CD14-positive monocyte (primary cell): Measurements from ENCODE around the gene RPS13. TPM values are rescaled to one million over a fixed set of nuclear protein-coding genes. Genes with fewer than 3 reads are reported as not detected.
A peak's percentile ranks its signal among the peaks of the same experiment; 100 is the strongest.

Experiments
- DNase-seq, 3 donors: peaks; one replicate each; pipeline ENCODE4 v3.0.0-alpha.2; 2011 to 2022
- H2AFZ ChIP-seq: 2 replicates; pipeline ENCODE4 v1.6.0; 2012; ENCODE audit warnings: mild to moderate bottlenecking, low read depth, low read length, inconsistent platforms; ENCODE audit not compliant: insufficient read depth, poor library complexity, severe bottlenecking
- H3K27ac ChIP-seq, 2 donors: 1 replicate in 1 of 2; 2 replicates in 1 of 2; pipeline ENCODE4 v1.5.1; 2012 to 2013; ENCODE audit warnings: low read length in 2 of 2, control low read depth in 1 of 2, inconsistent platforms in 1 of 2, low read depth in 1 of 2, mild to moderate bottlenecking in 1 of 2
- H3K27me3 ChIP-seq, 2 donors: one replicate each; pipeline versions ENCODE4 v1.6.0 to v1.6.1; 2011 to 2013; ENCODE audit warnings: low read length in 2 of 2; ENCODE audit not compliant: control insufficient read depth in 2 of 2, insufficient read depth in 2 of 2
- H3K36me3 ChIP-seq, 2 donors: replicated peaks in 1 of 2; 1 replicate in 1 of 2; 2 replicates in 1 of 2; pipeline versions ENCODE4 v1.5.1 to v1.6.1; 2012 to 2013; ENCODE audit warnings: low read length in 2 of 2, control low read depth in 1 of 2, inconsistent platforms in 1 of 2, mild to moderate bottlenecking in 1 of 2; ENCODE audit not compliant: insufficient read depth in 2 of 2, control insufficient read depth in 1 of 2
- H3K4me1 ChIP-seq, 2 donors: 1 replicate in 1 of 2; 2 replicates in 1 of 2; pipeline versions ENCODE4 v1.5.1 to v1.6.1; 2012 to 2013; ENCODE audit warnings: low read length in 2 of 2, control low read depth in 1 of 2, inconsistent platforms in 1 of 2, mild to moderate bottlenecking in 1 of 2, moderate library complexity in 1 of 2; ENCODE audit not compliant: insufficient read depth in 2 of 2, control insufficient read depth in 1 of 2
- H3K4me2 ChIP-seq: replicated peaks from 2 replicates; pipeline ENCODE3; 2012; ENCODE audit warnings: low read length, moderate library complexity, mild to moderate bottlenecking; ENCODE audit not compliant: poor library complexity, severe bottlenecking; ENCODE audit errors: extremely low read depth
- H3K4me3 ChIP-seq, 3 experiments: fragments of 200-600 bp in 1 of 3; sonication (generic) in 1 of 3; replicated peaks in 1 of 3; 1 replicate in 2 of 3; 2 replicates in 1 of 3; pipeline ENCODE4 v1.5.1; 2011 to 2013; ENCODE audit warnings: low read length in 3 of 3, mild to moderate bottlenecking in 3 of 3, control low read depth in 2 of 3, low read depth in 2 of 3, inconsistent platforms in 1 of 3, moderate library complexity in 1 of 3
- H3K79me2 ChIP-seq: 2 replicates; pipeline ENCODE4 v1.6.0; 2012; ENCODE audit warnings: mild to moderate bottlenecking, control low read depth, inconsistent platforms, low read length, moderate library complexity; ENCODE audit not compliant: insufficient read depth
- H3K9ac ChIP-seq: 2 replicates; pipeline ENCODE4 v1.6.0; 2017; ENCODE audit warnings: low read length, mild to moderate bottlenecking; ENCODE audit not compliant: insufficient read depth, poor library complexity, severe bottlenecking
- H3K9me3 ChIP-seq, 2 donors: replicated peaks in 1 of 2; 1 replicate in 1 of 2; 2 replicates in 1 of 2; pipeline versions ENCODE4 v1.5.1 to v1.6.1; 2012 to 2013; ENCODE audit warnings: low read length in 2 of 2, control low read depth in 1 of 2; ENCODE audit not compliant: control insufficient read depth in 1 of 2, insufficient read depth in 1 of 2
- H4K20me1 ChIP-seq: 2 replicates; pipeline ENCODE4 v1.6.0; 2012; ENCODE audit warnings: mild to moderate bottlenecking, low read length, control low read depth, moderate library complexity; ENCODE audit not compliant: insufficient read depth
- H3K27ac Mint-ChIP-seq, 7 donors: one replicate each; pipeline ENCODE4 v1.8.0; 2020; ENCODE audit warnings: mild to moderate bottlenecking in 7 of 7, mixed read lengths in 7 of 7, moderate library complexity in 6 of 7, inconsistent platforms in 2 of 7
- H3K27me3 Mint-ChIP-seq, 3 donors: one replicate each; pipeline ENCODE4 v1.8.0; 2021 to 2022; ENCODE audit warnings: low read depth in 3 of 3, mild to moderate bottlenecking in 3 of 3, mixed read lengths in 3 of 3, moderate library complexity in 3 of 3, inconsistent platforms in 1 of 3
- H3K36me3 Mint-ChIP-seq, 2 donors: one replicate each; pipeline ENCODE4 v1.8.0; 2020; ENCODE audit warnings: mixed read lengths in 2 of 2, inconsistent platforms in 1 of 2, mild to moderate bottlenecking in 1 of 2
- H3K4me1 Mint-ChIP-seq: one replicate; pipeline ENCODE4 v1.8.0; 2020; ENCODE audit warnings: mild to moderate bottlenecking, mixed read lengths
- H3K4me3 Mint-ChIP-seq, 2 donors: one replicate each; pipeline ENCODE4 v1.8.0; 2020; ENCODE audit warnings: mild to moderate bottlenecking in 2 of 2, mixed read lengths in 2 of 2, moderate library complexity in 1 of 2
- H3K9me3 Mint-ChIP-seq, 7 donors: one replicate each; pipeline ENCODE4 v1.8.0; 2020 to 2022; ENCODE audit warnings: mixed read lengths in 7 of 7, mild to moderate bottlenecking in 6 of 7, moderate library complexity in 6 of 7, inconsistent platforms in 2 of 7
- CTCF ChIP-seq: fragments of 200-600 bp; IDR thresholded peaks from one replicate; pipeline ENCODE4 v1.8.0; 2022; ENCODE audit warnings: antibody characterized with exemption, mild to moderate bottlenecking
- WGBS: methylation state at CpG from one replicate; pipeline ENCODE4 v1.1.5; 2013; ENCODE audit warnings: missing lambda C conversion rate; ENCODE audit not compliant: insufficient coverage; 5-methylcytosine and 5-hydroxymethylcytosine counted together
- intact Hi-C, 2 donors: fragments of 100-400 bp; cut with micrococcal nuclease; formaldehyde crosslinking; loops; one replicate each; pipeline versions ENCODE4 v1.15.0 to v1.15.1; 2023
- polyA plus RNA-seq, 3 donors: library from polyadenylated mRNA; depleted of rRNA in 1 of 3; unstranded in 2 of 3; stranded (reverse) in 1 of 3; fragments of 300-500 nt in 2 of 3; fragments of >200 nt in 1 of 3; fragmentation: Illumina TruSeq in 2 of 3; gene quantifications; 1 replicate in 2 of 3; 2 replicates in 1 of 3; pipeline ENCODE4 v1.2.3, GENCODE V29; 2012 to 2021

RPS13 gene
- polyA plus RNA-seq, 3 donors: 1,050 to 1,357 (median 1,271) TPM

- Histone ChIP-seq H3K79me2 (peaks cover 27% of the 10 kb centered on the region), H4K20me1 (peaks cover 10% of the 10 kb centered on the region), H3K4me1 (peaks cover 21 to 33% of the 10 kb centered on the region in 2 donors), H3K4me3 (peak overlapping the region; percentile 76 to 90 (median 77)), H3K9me3 (no peaks in the 10 kb centered on the region), H2AFZ (peak overlapping the region; percentile 95), H3K27ac (peak overlapping the region; percentile 96 to 98), H3K9ac (peak overlapping the region; percentile 96), H3K27me3 (no peaks in the 10 kb centered on the region), H3K36me3 (peaks cover 28 to 36% of the 10 kb centered on the region in 2 donors), H3K4me2 (peak overlapping the region; percentile 80)
- Mint-ChIP-seq H3K36me3 (peaks cover 36 to 44% of the 10 kb centered on the region in 2 donors), H3K27ac (peak overlapping the region; percentile 98 to 100 (median 99)), H3K4me3 (peak overlapping the region; percentile 97 to 99), H3K9me3 (peaks cover 0 to 1% (median 0%) of the 10 kb centered on the region in 7 donors), H3K27me3 (no peaks in the 10 kb centered on the region), H3K4me1 (peaks cover 34% of the 10 kb centered on the region)
- intact Hi-C loops: loop anchor here (2.0 to 5.0 kb wide), 5 partner anchors 130 to 340 kb away; partner anchors contain the start of genes C11orf58 (in 2 of the 2), NUCB2 (in 1 of the 2) and PIK3C2A (in 1 of the 2)
- DNase-seq: peak; percentile 45 to 82 (median 65)
- WGBS: 0% methylated on average over 9 of the region's 20 CpGs
- no peak for TF ChIP-seq CTCF
Observed at GRCh38 chr11:17077240-17077519, 287 bp downstream of the RPS13 start.

DNA sequence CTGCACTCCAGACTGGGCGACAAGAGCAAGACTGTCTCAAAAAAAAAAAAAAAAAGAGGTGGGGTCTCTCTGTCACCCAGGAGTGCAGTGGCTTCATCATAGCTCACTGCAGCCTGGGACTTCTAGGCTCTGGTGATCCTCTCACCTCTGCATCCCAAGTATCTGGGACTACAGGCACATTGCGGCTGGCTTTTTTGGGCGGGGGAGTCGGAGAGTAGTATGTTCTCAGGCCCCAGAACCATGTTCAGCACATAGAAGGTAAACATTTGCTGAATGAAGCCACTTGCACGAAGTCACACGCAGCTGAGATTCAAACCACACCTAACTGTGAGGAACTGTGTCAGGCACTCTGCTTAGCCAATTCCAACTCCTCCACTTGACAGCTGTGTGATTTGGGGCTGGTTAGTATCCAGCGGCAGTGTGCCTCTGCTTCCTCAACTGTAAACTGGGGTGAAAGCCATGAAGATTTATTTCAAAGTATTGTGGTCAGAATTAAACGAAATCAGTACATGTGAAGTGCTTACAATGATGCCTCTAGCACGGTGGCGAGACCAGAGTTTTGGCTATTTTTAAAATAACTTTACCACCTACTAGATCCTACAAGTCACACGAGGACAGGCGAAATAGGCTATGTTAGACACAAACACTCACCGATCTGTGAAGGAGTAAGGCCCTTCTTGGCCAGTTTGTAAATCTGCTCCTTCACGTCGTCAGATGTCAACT is 789 bp downstream of the RPS13 start:
- Histone ChIP-seq H3K4me1 (peaks cover 20 to 31% of the 10 kb centered on the region in 2 donors), H4K20me1 (peaks cover 10% of the 10 kb centered on the region), H3K27ac (peak overlapping the region; percentile 96 to 98), H3K27me3 (no peaks in the 10 kb centered on the region), H3K9ac (peak overlapping the region; percentile 96), H2AFZ (peak overlapping the region; percentile 95), H3K79me2 (peaks cover 27% of the 10 kb centered on the region), H3K4me2 (peak overlapping the region; percentile 80), H3K4me3 (peak overlapping the region; percentile 76 to 90 (median 77)), H3K9me3 (no peaks in the 10 kb centered on the region), H3K36me3 (peaks cover 28 to 38% of the 10 kb centered on the region in 2 donors)
- DNase-seq: peak in 1 of 3 donors; percentile 17
- intact Hi-C loops: loop anchor here (2.0 to 5.0 kb wide), 5 partner anchors 131 to 339 kb away; partner anchors contain the start of genes C11orf58 (in 2 of the 2), NUCB2 (in 1 of the 2) and PIK3C2A (in 1 of the 2)
- TF ChIP-seq CTCF: no peak
- H3K27ac Mint-ChIP-seq: peak overlapping the region; percentile 98 to 100 (median 99)
- H3K27me3 Mint-ChIP-seq: no peaks in the 10 kb centered on the region
- peaks cover 0 to 1% (median 0%) of the 10 kb centered on the region in 7 donors for H3K9me3 Mint-ChIP-seq
- H3K36me3 Mint-ChIP-seq: peaks cover 36 to 48% of the 10 kb centered on the region in 2 donors
- 55% methylated on average over 4 of the region's 15 CpGs for WGBS
- H3K4me1 Mint-ChIP-seq: peaks cover 34% of the 10 kb centered on the region
- peak overlapping the region; percentile 97 to 99 for H3K4me3 Mint-ChIP-seq
